ENCODE results near the gene CCDC24. TPM values are rescaled to one million over a fixed set of nuclear protein-coding genes. Genes with fewer than 3 reads are reported as not detected.

Gene CCDC24
- total RNA-seq, 4 donors from 2014 or later = 3.0 to 7.3 (median 4.7) TPM

- no peak for DNase-seq
- WGBS, 2 donors = 81 to 87% methylated on average over 4 of the region's 4 CpGs
- intact Hi-C loops (cut with DNase I) = no loop called here
- no peaks in the 10 kb centered on the region for H3K27me3 ChIP-seq
- TF ChIP-seq POLR2A (IDR thresholded peaks at IDR 0.05) = no peak
- TF ChIP-seq, protein P1, sequence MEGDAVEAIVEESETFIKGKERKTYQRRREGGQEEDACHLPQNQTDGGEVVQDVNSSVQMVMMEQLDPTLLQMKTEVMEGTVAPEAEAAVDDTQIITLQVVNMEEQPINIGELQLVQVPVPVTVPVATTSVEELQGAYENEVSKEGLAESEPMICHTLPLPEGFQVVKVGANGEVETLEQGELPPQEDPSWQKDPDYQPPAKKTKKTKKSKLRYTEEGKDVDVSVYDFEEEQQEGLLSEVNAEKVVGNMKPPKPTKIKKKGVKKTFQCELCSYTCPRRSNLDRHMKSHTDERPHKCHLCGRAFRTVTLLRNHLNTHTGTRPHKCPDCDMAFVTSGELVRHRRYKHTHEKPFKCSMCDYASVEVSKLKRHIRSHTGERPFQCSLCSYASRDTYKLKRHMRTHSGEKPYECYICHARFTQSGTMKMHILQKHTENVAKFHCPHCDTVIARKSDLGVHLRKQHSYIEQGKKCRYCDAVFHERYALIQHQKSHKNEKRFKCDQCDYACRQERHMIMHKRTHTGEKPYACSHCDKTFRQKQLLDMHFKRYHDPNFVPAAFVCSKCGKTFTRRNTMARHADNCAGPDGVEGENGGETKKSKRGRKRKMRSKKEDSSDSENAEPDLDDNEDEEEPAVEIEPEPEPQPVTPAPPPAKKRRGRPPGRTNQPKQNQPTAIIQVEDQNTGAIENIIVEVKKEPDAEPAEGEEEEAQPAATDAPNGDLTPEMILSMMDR (IDR thresholded peaks at IDR 0.05) = no peak
- no peak overlapping the region for H3K27ac ChIP-seq
- H3K4me3 ChIP-seq = no peak overlapping the region
- H3K4me1 ChIP-seq = peaks cover 19 to 46% (median 20%) of the 10 kb centered on the region in 3 donors
- peaks cover 0 to 35% (median 6%) of the 10 kb centered on the region in 3 donors for H3K36me3 ChIP-seq
- H3K9me3 ChIP-seq = no peaks in the 10 kb centered on the region
These were observed 40.1 kb upstream of the CCDC24 start for GRCh38 chr1:43951021-43951985.

GRCh38 chr1:43952731-43953346, 38.6 kb upstream of the CCDC24 start:
- intact Hi-C loops (cut with DNase I) = no loop called here
- Histone ChIP-seq H3K4me3 (no peak overlapping the region), H3K9me3 (no peaks in the 10 kb centered on the region), H3K27me3 (no peaks in the 10 kb centered on the region), H3K4me1 (peaks cover 10 to 36% (median 13%) of the 10 kb centered on the region in 3 donors), H3K36me3 (peaks cover 0 to 51% (median 19%) of the 10 kb centered on the region in 3 donors), H3K27ac (no peak overlapping the region)
- TF ChIP-seq, protein P1 (IDR thresholded peaks at IDR 0.05) = no peak
- TF ChIP-seq POLR2A (IDR thresholded peaks at IDR 0.05) = no peak
- no peak for DNase-seq
- 46 to 68% methylated on average over 5 to 8 of the region's 8 CpGs for WGBS, 2 donors

- no peak overlapping the region for H3K27ac ChIP-seq
- peaks cover 5 to 31% (median 8%) of the 10 kb centered on the region in 3 donors for H3K4me1 ChIP-seq
- TF ChIP-seq, protein P1 (IDR thresholded peaks at IDR 0.05) = no peak
- TF ChIP-seq POLR2A (IDR thresholded peaks at IDR 0.05) = no peak
- intact Hi-C loops (cut with DNase I) = no loop called here
- 80 to 84% methylated on average over 3 of the region's 3 CpGs for WGBS, 2 donors
- peaks cover 5 to 56% (median 20%) of the 10 kb centered on the region in 3 donors for H3K36me3 ChIP-seq
- no peak for DNase-seq
- H3K27me3 ChIP-seq = no peaks in the 10 kb centered on the region
- H3K4me3 ChIP-seq = no peak overlapping the region
- H3K9me3 ChIP-seq = no peaks in the 10 kb centered on the region
These were observed 38.0 kb upstream of the CCDC24 start for GRCh38 chr1:43953361-43953760.

DNA sequence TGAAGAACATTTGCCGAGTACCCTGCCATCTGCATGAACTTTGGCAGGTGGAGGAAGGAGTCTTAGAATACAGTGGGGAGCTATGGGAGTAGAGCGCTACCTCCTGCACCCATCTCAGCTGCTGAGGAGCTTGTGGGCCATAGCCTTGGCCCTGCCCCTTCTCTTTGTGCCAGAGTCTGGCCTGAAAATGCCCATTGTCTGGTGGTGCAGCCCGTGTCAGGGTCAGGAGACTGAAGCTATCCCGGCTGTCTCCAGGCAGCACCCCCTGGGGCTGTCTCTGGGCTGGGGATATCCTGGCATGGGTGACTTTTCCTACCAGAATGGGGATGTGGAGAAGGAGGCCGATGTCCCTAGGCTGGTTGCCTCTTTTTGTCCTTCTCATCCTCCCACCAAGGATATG, 37.4 kb upstream of the CCDC24 start:
- no peak overlapping the region for H3K27ac ChIP-seq
- TF ChIP-seq, protein P1 (IDR thresholded peaks at IDR 0.05) = no peak
- no peak for TF ChIP-seq POLR2A (IDR thresholded peaks at IDR 0.05)
- no peak overlapping the region for H3K4me3 ChIP-seq
- peaks cover 0 to 24% (median 3%) of the 10 kb centered on the region in 3 donors for H3K4me1 ChIP-seq
- DNase-seq = no peak
- peaks cover 12 to 63% (median 20%) of the 10 kb centered on the region in 3 donors for H3K36me3 ChIP-seq
- intact Hi-C loops (cut with DNase I) = no loop called here
- H3K9me3 ChIP-seq = no peaks in the 10 kb centered on the region
- H3K27me3 ChIP-seq = no peaks in the 10 kb centered on the region
- 90 to 94% methylated on average over 2 of the region's 5 CpGs for WGBS, 2 donors

- peaks cover 0 to 19% (median 3%) of the 10 kb centered on the region in 3 donors for H3K4me1 ChIP-seq
- intact Hi-C loops (cut with DNase I) = no loop called here
- H3K27me3 ChIP-seq = no peaks in the 10 kb centered on the region
- DNase-seq = no peak
- 86 to 98% methylated on average over 1 to 4 of the region's 8 CpGs for WGBS, 2 donors
- no peak overlapping the region for H3K4me3 ChIP-seq
- TF ChIP-seq POLR2A (IDR thresholded peaks at IDR 0.05) = no peak
- TF ChIP-seq, protein P1 (IDR thresholded peaks at IDR 0.05) = no peak
- no peaks in the 10 kb centered on the region for H3K9me3 ChIP-seq
- H3K36me3 ChIP-seq = peaks cover 15 to 69% (median 20%) of the 10 kb centered on the region in 3 donors
- no peak overlapping the region for H3K27ac ChIP-seq
These were observed 35.2 kb upstream of the CCDC24 start for GRCh38 chr1:43956234-43956633.
